GM19043 (cell line): Measurements from ENCODE around the gene SCO1.
A peak's percentile ranks its signal among the peaks of the same experiment; 100 is the strongest.

Experiments used
- ATAC-seq: cut with Tn5 transposase; IDR thresholded peaks from one replicate; pipeline ENCODE4 v1.9.1; 2021; ENCODE audit warnings: low read depth; ENCODE audit not compliant: unreplicated experiment

SCO1 gene

GRCh38 chr17:10657879-10658278 lies 39.5 kb downstream of the SCO1 start:
- ATAC-seq, result no peak

DNA sequence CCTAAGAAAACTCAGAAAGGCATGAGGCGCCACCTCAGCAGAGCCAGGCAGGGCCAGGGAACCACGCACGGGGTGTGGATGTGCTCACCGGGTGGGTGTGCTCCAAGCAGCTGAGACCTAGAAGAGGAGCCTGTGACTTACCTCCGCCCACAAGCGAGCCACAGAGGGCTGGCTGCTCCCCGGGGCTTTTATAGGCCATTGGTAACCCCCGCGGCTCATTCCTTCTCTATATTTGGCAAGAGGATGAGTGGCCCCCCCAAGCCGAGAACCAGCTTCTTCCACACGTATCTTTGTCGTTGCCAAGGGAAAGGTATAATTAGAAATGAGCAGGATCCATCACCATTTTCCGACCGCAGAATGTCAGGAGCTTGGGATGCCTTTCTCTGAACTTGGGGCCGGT lies 40.2 kb downstream of the SCO1 start, which contains the start of gene MYH3:
Gene MYH3, minus strand, starts transcription at position 162 of the 400 bp plus-strand sequence. CDS start 2,245 bp downstream, outside the sequence.
- ATAC-seq, result no peak

- no peak for ATAC-seq
Measured at GRCh38 chr17:10653987-10654386, 43.3 kb downstream of the SCO1 start.

DNA sequence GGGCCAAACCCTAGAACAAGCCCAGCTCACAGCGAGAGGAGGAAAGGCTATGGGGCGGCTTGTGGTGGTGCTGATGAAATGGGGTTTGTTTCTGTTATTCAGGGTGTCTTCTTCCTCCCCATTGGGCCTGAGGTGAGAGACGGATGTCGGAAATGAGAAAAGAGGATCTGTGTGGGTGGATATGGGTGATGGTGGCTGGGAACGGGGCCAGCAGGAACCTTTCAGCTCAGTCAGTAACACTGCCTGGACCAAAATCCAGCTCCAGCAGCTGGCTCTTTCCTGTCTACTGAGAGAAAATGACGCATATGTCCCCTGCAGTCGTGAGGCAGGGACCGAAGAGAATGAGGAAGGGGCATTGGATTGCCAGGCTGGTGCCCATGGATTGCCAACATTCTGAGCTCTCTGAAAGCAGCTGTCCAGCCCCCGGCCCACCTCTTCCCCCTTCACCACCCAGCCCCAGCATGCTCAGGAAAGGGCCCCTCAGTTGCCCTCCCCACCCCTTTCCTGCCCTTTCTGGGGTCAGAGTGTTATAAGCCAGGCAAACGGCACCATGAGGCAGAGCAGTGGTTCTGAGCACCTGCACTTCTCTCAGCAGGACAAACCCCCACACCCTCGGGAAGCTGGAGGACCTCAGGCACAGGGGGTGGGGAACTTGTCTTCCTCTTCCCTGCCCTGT lies 44.2 kb downstream of the SCO1 start:
- ATAC-seq, result no peak

DNA sequence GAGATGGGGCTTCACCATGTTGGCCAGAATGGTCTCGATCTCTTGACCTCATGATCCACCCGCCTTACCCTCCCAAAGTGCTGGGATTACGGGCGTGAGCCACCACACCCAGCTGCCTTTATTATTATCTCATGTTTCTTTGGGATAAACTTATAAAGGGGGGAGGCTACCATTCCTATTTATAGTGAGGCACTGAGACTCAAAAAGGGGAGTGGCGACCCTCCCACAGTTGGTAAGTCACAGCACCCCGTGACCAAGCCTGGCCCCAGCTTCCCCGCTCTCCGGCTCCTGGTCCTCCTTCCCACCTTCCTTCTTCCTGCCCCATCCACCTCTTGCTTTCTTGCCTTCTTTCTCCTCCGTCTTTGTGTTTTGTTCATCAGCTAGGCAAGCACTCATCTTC lies 45.4 kb downstream of the SCO1 start:
- ATAC-seq, result no peak

- ATAC-seq, result no peak
Measured at GRCh38 chr17:10649602-10650001, 47.7 kb downstream of the SCO1 start.

- no peak for ATAC-seq
Measured at GRCh38 chr17:10648956-10649355, 48.4 kb downstream of the SCO1 start.

DNA sequence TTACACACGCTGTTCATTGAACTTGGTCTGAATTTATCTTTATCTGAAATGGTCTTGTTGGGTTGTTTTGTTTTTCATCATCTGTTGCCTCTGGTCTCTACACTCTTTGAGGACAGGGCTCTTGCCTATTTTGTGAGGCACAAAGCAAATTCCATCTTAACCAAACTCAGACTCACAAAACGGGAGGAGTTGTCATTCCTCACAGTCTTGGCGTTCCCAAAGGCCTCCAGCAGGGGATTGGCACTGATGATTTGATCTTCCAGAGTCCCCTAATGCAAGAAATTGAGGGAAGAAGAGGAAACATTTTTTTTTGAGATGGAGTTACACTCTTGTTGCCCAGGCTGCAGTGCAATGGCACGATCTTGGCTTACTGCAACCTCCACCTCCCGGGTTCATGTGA lies 49.0 kb downstream of the SCO1 start:
- ATAC-seq, result no peak

GRCh38 chr17:10646392-10646990 lies 50.8 kb downstream of the SCO1 start:
- ATAC-seq, result peak; percentile 68

- ATAC-seq, result no peak
Measured at GRCh38 chr17:10640475-10640874, 56.9 kb downstream of the SCO1 start.

DNA sequence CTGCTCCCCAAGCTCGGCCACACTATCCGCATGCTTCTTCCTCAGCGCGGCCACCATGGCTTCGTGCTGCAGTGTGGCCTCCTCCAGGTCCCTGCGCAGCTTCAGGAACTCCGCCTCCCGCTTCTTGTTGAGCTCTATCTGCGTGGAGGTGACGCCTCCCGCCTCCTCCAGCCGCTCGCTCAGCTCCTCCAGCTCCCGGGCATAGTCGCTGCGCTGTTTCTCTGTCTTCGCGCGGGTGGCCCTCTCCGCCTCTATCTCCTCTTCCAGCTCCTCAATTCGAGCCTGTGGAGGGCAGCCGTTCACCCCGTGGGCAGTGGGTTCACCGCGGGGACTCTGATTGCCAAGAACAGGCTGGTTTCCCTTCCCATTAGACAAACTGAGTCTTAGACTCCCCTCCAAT lies 59.2 kb downstream of the SCO1 start:
- ATAC-seq, result no peak

- no peak for ATAC-seq
Measured at GRCh38 chr17:10635290-10635689, 62.0 kb downstream of the SCO1 start.

GRCh38 chr17:10633738-10634379 lies 63.5 kb downstream of the SCO1 start:
- ATAC-seq, result peak; percentile 94

DNA sequence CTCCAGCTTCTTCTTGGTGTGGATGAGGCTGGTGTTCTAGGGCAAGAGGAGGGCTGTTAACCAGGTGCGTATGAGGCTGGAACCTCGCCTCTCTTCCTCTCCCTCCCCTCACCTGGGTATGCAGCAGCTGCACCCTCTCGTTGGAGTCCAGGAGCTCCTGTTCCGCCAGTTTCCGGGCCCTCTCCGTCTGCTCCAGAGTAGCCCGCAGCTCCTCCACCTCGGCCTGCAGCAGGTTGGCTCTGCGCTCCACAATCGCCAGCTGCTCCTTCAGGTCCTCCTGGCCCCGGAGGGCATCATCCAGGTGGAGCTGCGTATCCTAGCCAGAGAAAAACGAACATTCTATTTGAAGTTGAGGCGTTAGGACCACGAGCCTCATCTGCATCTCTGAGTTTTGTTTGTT lies 65.6 kb downstream of the SCO1 start:
- no peak for ATAC-seq

GRCh38 chr17:10631048-10631700 lies 66.2 kb downstream of the SCO1 start:
- no peak for ATAC-seq

GRCh38 chr17:10629706-10630105 lies 67.6 kb downstream of the SCO1 start:
- no peak for ATAC-seq

DNA sequence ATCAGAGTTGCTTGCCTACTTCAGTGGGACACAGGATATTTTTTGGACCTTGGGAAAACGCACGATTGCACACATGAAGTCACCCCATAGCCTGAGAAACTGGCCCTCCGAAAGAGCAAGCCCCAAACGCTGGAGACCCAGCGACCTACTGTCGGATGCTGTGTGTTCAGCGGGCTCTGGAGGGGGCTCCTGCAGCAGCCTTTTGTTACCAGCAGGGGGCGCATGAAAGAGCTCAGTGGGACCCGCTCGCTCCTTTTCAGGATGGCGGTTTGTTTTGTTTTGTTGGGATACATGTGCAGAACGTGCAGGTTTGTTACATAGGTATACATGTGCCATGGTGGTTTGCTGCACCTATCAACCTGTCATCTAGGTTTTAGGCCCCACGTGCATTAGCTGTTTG lies 68.6 kb downstream of the SCO1 start:
- no peak for ATAC-seq

DNA sequence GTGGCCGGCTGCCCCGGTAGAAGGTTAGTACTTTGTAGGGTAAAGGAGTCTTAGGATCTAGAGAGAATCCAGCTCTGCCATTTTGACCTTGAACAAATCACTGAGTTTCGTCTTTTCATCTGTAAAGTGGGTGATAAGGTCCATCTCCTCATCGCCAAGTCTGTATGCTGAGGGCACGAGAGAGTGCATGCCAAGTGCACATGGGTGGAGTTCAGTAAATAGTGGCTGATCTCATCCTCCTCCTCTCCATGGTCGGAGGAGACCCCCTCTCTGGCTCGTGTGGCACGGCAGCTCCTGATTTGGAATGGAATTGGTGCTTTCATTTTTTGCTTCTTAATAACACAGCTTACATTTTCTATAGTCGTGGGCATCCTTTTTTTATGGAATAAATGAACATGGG lies 70.9 kb downstream of the SCO1 start:
- no peak for ATAC-seq

DNA sequence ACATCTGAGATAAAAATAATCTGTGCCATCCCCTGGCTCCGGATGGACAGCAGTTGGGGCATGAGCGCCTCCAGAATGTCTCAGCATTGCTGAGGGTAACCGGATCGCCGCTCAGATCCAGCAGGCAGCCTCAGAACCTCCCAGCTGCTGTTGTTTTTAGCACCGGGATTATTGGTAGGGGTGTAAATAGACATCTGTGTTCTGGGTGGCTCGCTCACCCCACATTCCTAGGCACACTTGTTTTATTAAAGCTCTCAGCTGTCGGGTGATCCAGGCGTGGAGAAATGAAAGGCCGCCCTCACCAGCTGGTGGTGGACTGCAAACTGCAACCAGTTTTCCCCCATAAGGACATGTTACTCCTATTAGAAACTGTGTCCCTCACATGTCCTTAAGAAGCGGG lies 72.4 kb downstream of the SCO1 start:
- ATAC-seq, result no peak

GRCh38 chr17:10623737-10624338 lies 73.5 kb downstream of the SCO1 start:
- ATAC-seq, result no peak
